Upper lobe of right lung (tissue), 1 donor: ENCODE measurements around the gene VPREB3. TPM values are rescaled to one million over a fixed set of nuclear protein-coding genes. Genes with fewer than 3 reads are reported as not detected.

Experiments used
- ATAC-seq: fragments of 200-7000 bp; cut with Tn5 transposase; one replicate; pipeline ENCODE4 v1.9.1; 2020; ENCODE audit warnings: mild to moderate bottlenecking, moderate library complexity
- DNase-seq: peaks from one replicate; pipeline ENCODE4 v3.0.0-alpha.2; 2020
- H3K27ac ChIP-seq: fragments of 200-600 bp; one replicate; pipeline ENCODE4 v1.8.0; 2022
- H3K27me3 ChIP-seq: fragments of 200-600 bp; one replicate; pipeline ENCODE4 v1.8.0; 2022; ENCODE audit warnings: mild to moderate bottlenecking
- H3K36me3 ChIP-seq: fragments of 200-600 bp; one replicate; pipeline ENCODE4 v1.8.0; 2022
- H3K4me1 ChIP-seq: fragments of 200-600 bp; one replicate; pipeline ENCODE4 v1.8.0; 2022
- H3K4me3 ChIP-seq: fragments of 200-600 bp; one replicate; pipeline ENCODE4 v1.8.0; 2022; ENCODE audit warnings: mild to moderate bottlenecking
- H3K9me3 ChIP-seq: fragments of 200-600 bp; one replicate; pipeline ENCODE4 v1.8.0; 2022
- CTCF ChIP-seq: fragments of 200-600 bp; IDR thresholded peaks from one replicate; pipeline ENCODE4 v1.8.0; 2022; ENCODE audit warnings: antibody characterized with exemption
- intact Hi-C: fragments of 100-400 bp; cut with DNase I; formaldehyde crosslinking; loops from one replicate; pipeline ENCODE4 v1.11.0; 2022
- total RNA-seq: library from RNA; stranded (reverse); fragmentation: NEBNext Ultra II Directional; extraction: Animal tissue kit (Norgen Biotek cat#: 25700); gene quantifications from one replicate; pipeline ENCODE4 v1.2.1, GENCODE V29; 2021
- donor health status: DM: no; HTN: yes; CAD: no; lungs with severe emphysema.

Gene VPREB3
- total RNA-seq, 1 donor from 2014 or later, result not detected

GRCh38 chr22:23708270-23708669 lies 46.0 kb downstream of the VPREB3 start:
- no peak overlapping the region for H3K4me3 ChIP-seq
- no peaks in the 10 kb centered on the region for H3K4me1 ChIP-seq
- no peaks in the 10 kb centered on the region for H3K27me3 ChIP-seq
- no peak for TF ChIP-seq CTCF
- intact Hi-C loops, result no loop called here
- H3K9me3 ChIP-seq, result no peaks in the 10 kb centered on the region
- peaks cover 98% of the 10 kb centered on the region for H3K36me3 ChIP-seq
- ATAC-seq (no peak), DNase-seq (no peak)
- no peak overlapping the region for H3K27ac ChIP-seq

GRCh38 chr22:23705358-23705757 lies 48.9 kb downstream of the VPREB3 start:
- intact Hi-C loops, result no loop called here
- H3K4me1 ChIP-seq, result no peaks in the 10 kb centered on the region
- no peaks in the 10 kb centered on the region for H3K9me3 ChIP-seq
- no peak overlapping the region for H3K27ac ChIP-seq
- no peaks in the 10 kb centered on the region for H3K27me3 ChIP-seq
- no peak for TF ChIP-seq CTCF
- no peak for DNase-seq
- no peak for ATAC-seq
- peaks cover 97% of the 10 kb centered on the region for H3K36me3 ChIP-seq
- no peak overlapping the region for H3K4me3 ChIP-seq

- H3K36me3 ChIP-seq, result peaks cover 93% of the 10 kb centered on the region
- no peak for DNase-seq
These were observed 49.4 kb downstream of the VPREB3 start for GRCh38 chr22:23704829-23705228.

GRCh38 chr22:23704062-23704461 lies 50.2 kb downstream of the VPREB3 start:
- no peaks in the 10 kb centered on the region for H3K9me3 ChIP-seq
- no peak overlapping the region for H3K27ac ChIP-seq
- no peak overlapping the region for H3K4me3 ChIP-seq
- ATAC-seq (no peak), DNase-seq (no peak)
- H3K4me1 ChIP-seq, result no peaks in the 10 kb centered on the region
- no peaks in the 10 kb centered on the region for H3K27me3 ChIP-seq
- H3K36me3 ChIP-seq, result peaks cover 89% of the 10 kb centered on the region
- intact Hi-C loops, result no loop called here
- TF ChIP-seq CTCF, result no peak

More at GRCh38 chr22:23704829-23705228, 49.4 kb downstream of the VPREB3 start:
- H3K27ac ChIP-seq, result no peak overlapping the region
- intact Hi-C loops, result no loop called here
- no peaks in the 10 kb centered on the region for H3K9me3 ChIP-seq
- H3K4me3 ChIP-seq, result no peak overlapping the region
- no peaks in the 10 kb centered on the region for H3K27me3 ChIP-seq
- H3K4me1 ChIP-seq, result no peaks in the 10 kb centered on the region
- no peak for TF ChIP-seq CTCF
- ATAC-seq, result no peak

Other genes with a start within 250 kb of the VPREB3 start
- gene IGLL1, start 174.1 kb downstream of the VPREB3 start, total RNA-seq, result not detected
- gene DRICH1, start 122.1 kb downstream of the VPREB3 start, total RNA-seq, result 0.96 TPM
- gene RGL4, start 63.4 kb downstream of the VPREB3 start, total RNA-seq, result 1.2 TPM
- 6.1 TPM for gene ZNF70, start 3.3 kb downstream of the VPREB3 start, total RNA-seq
- gene C22orf15, start 8.6 kb upstream of the VPREB3 start, total RNA-seq, result not detected
- 102 TPM for gene CHCHD10, start 13.5 kb upstream of the VPREB3 start, total RNA-seq
- gene MMP11, start 18.4 kb upstream of the VPREB3 start, total RNA-seq, result 1.9 TPM
- 59.6 TPM for gene SMARCB1, start 32.5 kb upstream of the VPREB3 start, total RNA-seq
- 3.8 TPM for gene DERL3, start 84.6 kb upstream of the VPREB3 start, total RNA-seq
- gene SLC2A11, start 103.5 kb upstream of the VPREB3 start, total RNA-seq, result 13.2 TPM
- gene MIF, start 140.0 kb upstream of the VPREB3 start, total RNA-seq, result 236 TPM
- 9.8 TPM for gene GSTT2B, start 206.8 kb upstream of the VPREB3 start, total RNA-seq
- gene DDTL, start 212.5 kb upstream of the VPREB3 start, total RNA-seq, result 2.5 TPM
- gene DDT, start 220.0 kb upstream of the VPREB3 start, total RNA-seq, result 88.7 TPM
- 1.1 TPM for gene GSTT2, start 225.7 kb upstream of the VPREB3 start, total RNA-seq